Measurements from ENCODE around the gene CPED1.
A peak's percentile ranks its signal among the peaks of the same experiment; 100 is the strongest.
"Not testable (repeated sequence)": the region's sequence is repeated elsewhere in the genome, so short reads cannot be mapped to it uniquely, and the experiment has no call there.

The CPED1 gene

GRCh38 chr7:121267612-121268011 lies 279.1 kb downstream of the CPED1 start:
- DNase-seq: no peak

- DNase-seq: no peak
Measured at GRCh38 chr7:121269798-121270197, 281.3 kb downstream of the CPED1 start.

GRCh38 chr7:121271098-121271497 lies 282.6 kb downstream of the CPED1 start:
- no peak for DNase-seq

GRCh38 chr7:121271916-121272315 lies 283.4 kb downstream of the CPED1 start:
- DNase-seq: no peak

- no peak for DNase-seq
Measured at GRCh38 chr7:121272676-121273075, 284.2 kb downstream of the CPED1 start.

- no peak for DNase-seq
Measured at GRCh38 chr7:121273467-121274167, 285.1 kb downstream of the CPED1 start.

- DNase-seq: no peak
Measured at GRCh38 chr7:121274467-121274866, 286.0 kb downstream of the CPED1 start.

GRCh38 chr7:121275204-121275603 lies 286.7 kb downstream of the CPED1 start:
- DNase-seq: peak; percentile 34

- DNase-seq: no peak
Measured at GRCh38 chr7:121276313-121276712, 287.8 kb downstream of the CPED1 start.

- DNase-seq: no peak
Measured at GRCh38 chr7:121278120-121279021, 289.9 kb downstream of the CPED1 start.

GRCh38 chr7:121279060-121279620 lies 290.6 kb downstream of the CPED1 start:
- DNase-seq: no peak

GRCh38 chr7:121279822-121280221 lies 291.3 kb downstream of the CPED1 start:
- DNase-seq: no peak

GRCh38 chr7:121280656-121281055 lies 292.1 kb downstream of the CPED1 start:
- DNase-seq: no peak

- no peak for DNase-seq
Measured at GRCh38 chr7:121282129-121282528, 293.6 kb downstream of the CPED1 start.

GRCh38 chr7:121285066-121285667 lies 296.7 kb downstream of the CPED1 start:
- DNase-seq: no peak

- DNase-seq: no peak
Measured at GRCh38 chr7:121286186-121286585, 297.7 kb downstream of the CPED1 start.

- DNase-seq: no peak
Measured at GRCh38 chr7:121286742-121287734, 298.5 kb downstream of the CPED1 start.

- no peak for DNase-seq
Measured at GRCh38 chr7:121288894-121289293, 300.4 kb downstream of the CPED1 start.

GRCh38 chr7:121289930-121290329 lies 301.4 kb downstream of the CPED1 start:
- DNase-seq: not testable (repeated sequence)

GRCh38 chr7:121294448-121294992 lies 306.0 kb downstream of the CPED1 start:
- DNase-seq: no peak

GRCh38 chr7:121297843-121298242 lies 309.3 kb downstream of the CPED1 start:
- DNase-seq: no peak

GRCh38 chr7:121298831-121299239 lies 310.3 kb downstream of the CPED1 start:
- DNase-seq: no peak

Data from NCI-H2107 (cell line).